HUDEP-2 (cell line): ENCODE data around the gene OR56A3.

Experiments
- DNase-seq, 76 experiments: peaks; one replicate each; lab custom pipeline; 2025; ENCODE audit not compliant: unreplicated experiment in 76 of 76; lab: John Stamatoyannopoulos, UW

The OR56A3 gene

GRCh38 chr11:5968394-5968793 is 26.3 kb downstream of the OR56A3 start, which contains the start of gene OR56A5:
OR56A5 (minus strand) TSS chr11:5968494; CDS start chr11:5968494, 0 bp downstream.
- DNase-seq: no peak

GRCh38 chr11:5973530-5973929 is 31.5 kb downstream of the OR56A3 start:
- DNase-seq: no peak

GRCh38 chr11:5983443-5983842 is 41.4 kb downstream of the OR56A3 start:
- DNase-seq: no peak

- no peak for DNase-seq
Measured at GRCh38 chr11:5986885-5987284, 44.8 kb downstream of the OR56A3 start, which contains the start of gene OR52L1. OR52L1 (minus strand) TSS chr11:5986985; CDS start chr11:5986930, 55 bp downstream.

DNA sequence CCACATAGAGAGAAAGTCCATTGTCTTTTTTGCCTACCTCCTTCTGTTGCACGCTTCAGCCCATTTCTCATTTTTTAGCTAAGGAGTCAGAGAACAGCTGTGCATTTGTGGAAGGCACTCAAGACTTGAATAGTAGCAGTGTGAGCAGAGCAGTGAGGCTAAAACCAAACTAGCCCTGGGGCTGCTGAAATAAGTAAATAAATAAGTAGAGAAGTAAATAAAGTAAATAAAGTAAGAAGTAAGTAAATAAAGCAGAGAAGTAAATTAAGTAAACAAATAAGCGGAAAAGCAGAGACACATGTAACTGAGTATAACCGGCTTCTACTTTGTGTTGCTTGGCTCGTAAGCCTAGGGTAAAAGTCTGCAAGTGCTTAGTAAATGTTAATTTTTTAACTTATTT is 47.2 kb downstream of the OR56A3 start:
- DNase-seq: no peak

DNA sequence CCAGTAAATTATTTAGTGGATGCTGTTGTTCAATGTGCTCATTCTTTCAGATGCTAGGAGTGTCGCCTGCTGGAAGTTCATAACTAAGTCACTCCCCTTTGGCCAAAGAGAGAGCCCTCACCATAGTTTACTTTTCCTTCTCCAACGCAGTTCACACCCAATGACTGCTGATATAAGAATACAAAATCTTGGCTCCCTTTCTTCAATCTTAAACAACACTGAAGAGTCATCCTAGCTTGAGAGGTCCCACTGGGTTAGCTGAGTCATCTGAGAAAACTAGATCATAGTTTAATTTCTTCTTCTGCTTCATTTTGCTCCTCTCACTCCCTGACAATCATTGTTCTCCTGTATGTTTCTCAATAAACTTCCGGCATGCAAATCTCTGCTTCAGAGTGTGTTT is 50.1 kb downstream of the OR56A3 start:
- DNase-seq: no peak

DNA sequence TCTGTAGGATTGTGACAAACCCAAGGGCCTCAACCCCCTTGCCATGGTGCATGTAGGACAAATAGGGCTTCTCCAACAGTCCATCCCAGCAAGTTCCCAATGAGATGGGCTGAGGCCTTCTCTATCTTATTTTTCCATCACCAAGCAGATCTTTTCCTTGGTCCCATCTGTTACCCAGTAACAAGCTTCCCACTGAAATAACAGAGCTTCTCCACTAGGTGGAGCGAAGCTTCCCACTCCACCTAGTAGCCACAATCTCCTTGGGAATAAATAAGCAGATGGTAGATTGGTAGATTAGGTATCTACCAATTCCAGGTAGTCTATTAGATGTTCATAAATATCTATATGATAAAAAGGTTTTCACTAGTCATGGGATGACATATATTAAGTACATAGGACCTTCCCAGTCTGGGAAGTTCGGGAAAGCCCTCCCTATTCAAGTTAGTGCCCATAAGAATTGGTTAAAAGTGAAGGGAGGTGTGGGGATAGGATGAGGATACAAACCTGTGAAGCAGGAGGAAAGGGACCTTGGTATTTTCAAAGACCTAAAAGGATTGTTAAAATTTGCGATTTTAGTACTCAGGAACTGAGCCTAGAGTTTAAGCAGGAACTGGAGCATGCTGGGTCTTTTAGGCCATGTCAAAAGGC is 50.7 kb downstream of the OR56A3 start:
- peak in 2 of 76 experiments; percentile 1 for DNase-seq

GRCh38 chr11:5994791-5995190 is 52.7 kb downstream of the OR56A3 start:
- DNase-seq: no peak
